GM12878 (cell line): ENCODE data around the gene DVL2. TPM values are rescaled to one million over a fixed set of nuclear protein-coding genes. Genes with fewer than 3 reads are reported as not detected.

ENCODE experiments used
- ATAC-seq: fragments of 200-7000 bp; cut with Tn5 transposase; 3 replicates; pipeline ENCODE4 v1.9.1; 2020; ENCODE audit warnings: mild to moderate bottlenecking, moderate library complexity
- BruUV-seq: library from RNA; stranded (reverse); fragments of 400-500 nt; replicated peaks from 2 replicates; lab custom pipeline; 2021; lab: Mats Ljungman, UMichigan
- CTCF ChIA-PET: fragments of 300-600 bp; sonication (Branson Sonifier 250); formaldehyde crosslinking; extraction: SDS; loops from one replicate; lab custom pipeline; 2021; ENCODE audit warnings: inconsistent platforms; lab: Yijun Ruan, JAX
- POLR2A ChIA-PET: fragments of 350-600 bp; formaldehyde crosslinking; extraction: SDS; loops from one replicate; lab custom pipeline; 2021; ENCODE audit warnings: inconsistent platforms; lab: Charles Lee
- RAD21 ChIA-PET: fragments of 300-600 bp; sonication (Branson Sonifier 250); formaldehyde crosslinking; loops from one replicate; lab custom pipeline; 2023; ENCODE audit warnings: antibody characterized with exemption; ENCODE audit not compliant: unreplicated experiment; lab: Charles Lee
- SMC1A ChIA-PET: fragments of 300-600 bp; sonication (Branson Sonifier 250); formaldehyde crosslinking; loops from one replicate; lab custom pipeline; 2023; ENCODE audit not compliant: unreplicated experiment, uncharacterized antibody; lab: Charles Lee
- DNase-seq: peaks from one replicate; pipeline ENCODE4 v3.0.0-alpha.2; 2011; ENCODE audit warnings: low read depth, low spot score
- FAIRE-seq: peaks from 3 replicates; lab custom pipeline; 2011; peaks lifted over from hg19 to GRCh38; lab: Jason Lieb, UNC
- H2AFZ ChIP-seq: 2 replicates; pipeline ENCODE4 v1.6.0; 2011; ENCODE audit warnings: low read depth, low read length, control low read depth; ENCODE audit not compliant: control insufficient read depth
- H3K27ac ChIP-seq: 2 replicates; pipeline ENCODE4 v1.5.1; 2011; ENCODE audit warnings: control low read depth; ENCODE audit not compliant: control insufficient read depth, insufficient read depth
- H3K27me3 ChIP-seq, 2 experiments: replicated peaks in 1 of 2; 2 replicates each; pipeline versions ENCODE4 v1.6.0 to v1.6.1; 2011; ENCODE audit warnings: low read length in 1 of 2; ENCODE audit not compliant: control insufficient read depth in 2 of 2, insufficient read depth in 2 of 2
- H3K36me3 ChIP-seq, 2 experiments: 2 replicates each; pipeline ENCODE4 v1.5.1; 2011; ENCODE audit warnings: low read length in 1 of 2; ENCODE audit not compliant: control insufficient read depth in 2 of 2, insufficient read depth in 2 of 2
- H3K4me1 ChIP-seq: 2 replicates; pipeline ENCODE4 v1.6.1; 2011; ENCODE audit warnings: mild to moderate bottlenecking, low read length, moderate library complexity, mixed read lengths; ENCODE audit not compliant: control insufficient read depth, insufficient read depth
- H3K4me2 ChIP-seq: 2 replicates; pipeline ENCODE4 v1.6.0; 2011; ENCODE audit warnings: control low read depth; ENCODE audit not compliant: control insufficient read depth, insufficient read depth
- H3K4me3 ChIP-seq: fragments of 200-600 bp; sonication (generic); 2 replicates; pipeline ENCODE4 v1.5.1; 2016
- H3K79me2 ChIP-seq: 2 replicates; pipeline ENCODE4 v1.6.0; 2011; ENCODE audit warnings: low read length; ENCODE audit not compliant: control insufficient read depth, insufficient read depth
- H3K9ac ChIP-seq: 2 replicates; pipeline ENCODE4 v1.8.0; 2011; ENCODE audit warnings: low read length, control low read depth, mixed read lengths; ENCODE audit not compliant: control insufficient read depth, insufficient read depth
- H3K9me3 ChIP-seq: replicated peaks from 3 replicates; pipeline ENCODE4 v1.5.1; 2011; ENCODE audit warnings: mild to moderate bottlenecking, low read length; ENCODE audit not compliant: control insufficient read depth, insufficient read depth
- H4K20me1 ChIP-seq: 2 replicates; pipeline ENCODE4 v1.6.0; 2011; ENCODE audit not compliant: control insufficient read depth, insufficient read depth
- EED ChIP-seq: sonication (generic); IDR thresholded peaks from 2 replicates; pipeline ENCODE4 v1.6.1; 2016; ENCODE audit warnings: antibody characterized with exemption, low read depth
- GABPA ChIP-seq: IDR thresholded peaks from 2 replicates; pipeline ENCODE4 v1.6.1; 2014; ENCODE audit warnings: antibody characterized with exemption, low read depth, mild to moderate bottlenecking, inconsistent platforms
- IRF4 ChIP-seq: IDR thresholded peaks from 2 replicates; pipeline ENCODE4 v1.6.1; 2011; ENCODE audit warnings: low read depth, low read length
- RBBP5 ChIP-seq: fragments of 200-600 bp; sonication (generic); conservative IDR thresholded peaks from 2 replicates; pipeline ENCODE4 v1.6.1; 2016
- RELA ChIP-seq: fragments of 450-650 bp; IDR thresholded peaks from 2 replicates; pipeline ENCODE4 v1.8.0; 2014; ENCODE audit warnings: borderline replicate concordance; ENCODE audit not compliant: partially characterized antibody
- TARDBP ChIP-seq: IDR thresholded peaks from 2 replicates; pipeline ENCODE4 v1.6.1; 2016; ENCODE audit warnings: borderline replicate concordance
- ZSCAN29 ChIP-seq: fragments of 450-650 bp; IDR thresholded peaks from 2 replicates; pipeline ENCODE4 v1.6.1; 2017; ENCODE audit warnings: mild to moderate bottlenecking, moderate library complexity
- WGBS: methylation state at CpG from one replicate; pipeline ENCODE4 v1.1.6; 2016; ENCODE audit warnings: low lambda C conversion rate; ENCODE audit not compliant: insufficient replicate concordance, insufficient coverage; ENCODE audit errors: missing lambda C conversion rate; 5-methylcytosine and 5-hydroxymethylcytosine counted together
- in situ Hi-C: fragments of 300-500 bp; cut with MboI; formaldehyde crosslinking; loops from 9 replicates; pipeline ENCODE4 v1.14.3; 2018; ENCODE audit warnings: mixed read lengths
- intact Hi-C: fragments of 100-400 bp; cut with micrococcal nuclease; formaldehyde crosslinking; loops from one replicate; pipeline ENCODE4 v1.14.2; 2022; ENCODE audit not compliant: unreplicated experiment
- polyA plus RNA-seq, 11 experiments: library from polyadenylated mRNA; depleted of rRNA in 4 of 11; unstranded in 6 of 11; stranded (reverse) in 5 of 11; fragments of >200 nt; fragmentation: Nextera tagmentation in 4 of 11; fragmentation: Illumina TruSeq in 1 of 11; extraction: Ambion mirVana in 4 of 11; extraction: Trizol in 1 of 11; gene quantifications; 1 replicate in 1 of 11; 2 replicates in 10 of 11; pipeline versions ENCODE4 v1.2.1 to v1.2.3, GENCODE V29; 2011 to 2016; ENCODE audit warnings: inconsistent platforms in 2 of 11, missing spikeins in 2 of 11, low read depth in 1 of 11
- total RNA-seq, 4 experiments: library from RNA; depleted of rRNA in 3 of 4; stranded (reverse); fragments of >200 nt in 3 of 4; fragmentation: Illumina TruSeq in 1 of 4; extraction: Trizol in 1 of 4; gene quantifications; 2 replicates each; pipeline versions ENCODE4 v1.2.1 to v1.2.3, GENCODE V29; 2013 to 2021
- TF ChIP-seq, protein P1 (sequence below): IDR thresholded peaks from 2 replicates; pipeline ENCODE4 v1.6.1; 2012; ENCODE audit warnings: low read depth, low read length, improper control_type of control experiment
- TF ChIP-seq, protein P2 (sequence below): IDR thresholded peaks from 2 replicates; pipeline ENCODE4 v1.6.1; 2011; ENCODE audit warnings: borderline replicate concordance, low read depth, mild to moderate bottlenecking, moderate library complexity, mixed read lengths, low read length; ENCODE audit not compliant: insufficient read depth; ENCODE audit errors: extremely low read length

DVL2 gene
- total and polyA plus RNA-seq, 10 of the 15 experiments (the other 5 are each of a cell fraction or from before 2014, with no cell fraction given), result 0.97 to 44.8 (median 23.2) TPM

DNA sequence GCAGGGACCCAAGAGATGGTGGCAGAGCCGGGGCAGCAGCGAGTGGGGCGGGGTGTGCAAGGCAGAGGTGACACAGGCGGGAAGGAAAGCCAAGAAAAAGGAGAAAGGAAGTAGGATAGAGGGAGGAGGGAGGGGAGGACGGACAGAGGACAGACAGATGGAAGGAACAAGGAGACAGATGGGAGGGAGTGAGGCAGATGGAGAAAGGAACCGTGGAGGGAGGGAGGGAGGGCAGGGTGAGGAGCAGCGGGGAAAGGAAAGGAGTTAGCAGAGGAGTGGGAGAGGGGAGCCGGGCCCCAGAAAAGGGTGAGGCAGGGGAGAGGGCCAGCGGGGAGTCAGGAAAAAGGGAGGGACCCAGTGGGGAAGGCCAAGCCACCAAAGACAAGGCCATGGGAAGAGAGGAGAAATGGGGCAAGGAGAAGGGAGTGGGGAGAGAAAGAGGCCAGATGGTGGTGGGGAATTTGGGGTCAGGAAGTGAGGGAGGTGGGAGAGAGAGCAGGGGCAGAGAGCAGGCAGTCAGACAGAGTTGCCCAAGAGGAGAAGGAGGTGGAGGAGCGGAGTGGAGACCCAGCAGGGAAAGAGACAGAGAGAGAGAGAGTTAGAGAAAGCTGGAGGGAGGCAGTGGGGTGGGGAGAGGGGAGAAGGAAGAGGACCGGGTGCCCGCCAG, 41.9 kb downstream of the DVL2 start:
- CTCF ChIA-PET, result no interaction called here
- H2AFZ ChIP-seq, result no peak overlapping the region

More for the DNA sequence above, 41.9 kb downstream of the DVL2 start:
- no peaks in the 10 kb centered on the region for H4K20me1 ChIP-seq
- TF ChIP-seq RELA, result no peak
- TF ChIP-seq ZSCAN29, result no peak
- no peak for TF ChIP-seq IRF4
- TF ChIP-seq, protein P1, sequence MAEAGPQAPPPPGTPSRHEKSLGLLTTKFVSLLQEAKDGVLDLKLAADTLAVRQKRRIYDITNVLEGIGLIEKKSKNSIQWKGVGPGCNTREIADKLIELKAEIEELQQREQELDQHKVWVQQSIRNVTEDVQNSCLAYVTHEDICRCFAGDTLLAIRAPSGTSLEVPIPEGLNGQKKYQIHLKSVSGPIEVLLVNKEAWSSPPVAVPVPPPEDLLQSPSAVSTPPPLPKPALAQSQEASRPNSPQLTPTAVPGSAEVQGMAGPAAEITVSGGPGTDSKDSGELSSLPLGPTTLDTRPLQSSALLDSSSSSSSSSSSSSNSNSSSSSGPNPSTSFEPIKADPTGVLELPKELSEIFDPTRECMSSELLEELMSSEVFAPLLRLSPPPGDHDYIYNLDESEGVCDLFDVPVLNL, result no peak
- TF ChIP-seq GABPA, result no peak
- no peak for TF ChIP-seq EED
- TF ChIP-seq RBBP5, result no peak
- no peak for TF ChIP-seq TARDBP
- TF ChIP-seq, protein P2, sequence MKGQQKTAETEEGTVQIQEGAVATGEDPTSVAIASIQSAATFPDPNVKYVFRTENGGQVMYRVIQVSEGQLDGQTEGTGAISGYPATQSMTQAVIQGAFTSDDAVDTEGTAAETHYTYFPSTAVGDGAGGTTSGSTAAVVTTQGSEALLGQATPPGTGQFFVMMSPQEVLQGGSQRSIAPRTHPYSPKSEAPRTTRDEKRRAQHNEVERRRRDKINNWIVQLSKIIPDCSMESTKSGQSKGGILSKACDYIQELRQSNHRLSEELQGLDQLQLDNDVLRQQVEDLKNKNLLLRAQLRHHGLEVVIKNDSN, result no peak
- 50% methylated on average over 6 of the region's 12 CpGs for WGBS
- no peaks in the 10 kb centered on the region for H3K9me3 ChIP-seq
- in situ Hi-C loops (no loop called here), intact Hi-C loops (no loop called here)
- ATAC-seq (no peak), FAIRE-seq (no peak), DNase-seq (no peak)
- POLR2A ChIA-PET, result no interaction called here
- H3K9ac ChIP-seq, result no peak overlapping the region
- H3K4me3 ChIP-seq, result no peak overlapping the region
- H3K27ac ChIP-seq, result no peak overlapping the region
- no peaks in the 10 kb centered on the region for H3K36me3 ChIP-seq
- no peak overlapping the region for H3K4me2 ChIP-seq
- H3K27me3 ChIP-seq, result no peaks in the 10 kb centered on the region
- SMC1A ChIA-PET, result no interaction called here
- H3K79me2 ChIP-seq, result no peaks in the 10 kb centered on the region
- H3K4me1 ChIP-seq, result no peaks in the 10 kb centered on the region
- no TSS peak for BruUV-seq
- RAD21 ChIA-PET, result no interaction called here
